Measurements from ENCODE around the gene MACROD2.

DNA sequence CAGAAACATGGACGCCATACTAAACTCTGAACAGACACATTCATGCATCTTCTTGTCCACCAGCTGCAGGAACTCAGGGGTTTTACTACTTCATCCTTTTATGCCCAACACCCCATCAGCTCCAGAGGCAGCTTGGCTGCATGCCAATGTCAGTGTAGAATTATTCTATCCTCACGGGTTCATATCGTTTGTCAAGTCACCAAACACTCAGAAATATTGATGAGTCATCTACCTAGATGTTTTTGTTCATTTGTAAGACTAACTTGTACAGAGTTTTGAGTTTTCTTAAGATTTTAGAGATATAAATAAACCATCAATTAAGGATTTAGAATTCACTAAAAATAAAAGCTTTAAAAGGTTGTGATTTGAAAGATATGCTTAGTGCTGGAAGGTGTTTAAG, 932.8 kb downstream of the MACROD2 start:
- TF ChIP-seq YY1 (IDR thresholded peaks at IDR 0.05; ENCODE audit: insufficient read depth, insufficient read length) (no peak), SUZ12 (IDR thresholded peaks at IDR 0.05; ENCODE audit: extremely low read depth, insufficient read depth, insufficient read length) (no peak), ZNF274 (IDR thresholded peaks at IDR 0.05; ENCODE audit: low read depth, low read length) (no peak)
